NCI-H2196 treated with DMSO at 0.1 percent for 48 hours (cell line): Measurements from ENCODE around the gene SLC30A3.

ENCODE experiments used
- DNase-seq: peaks from one replicate; lab custom pipeline; 2025; ENCODE audit not compliant: unreplicated experiment; lab: John Stamatoyannopoulos, UW

The SLC30A3 gene

DNA sequence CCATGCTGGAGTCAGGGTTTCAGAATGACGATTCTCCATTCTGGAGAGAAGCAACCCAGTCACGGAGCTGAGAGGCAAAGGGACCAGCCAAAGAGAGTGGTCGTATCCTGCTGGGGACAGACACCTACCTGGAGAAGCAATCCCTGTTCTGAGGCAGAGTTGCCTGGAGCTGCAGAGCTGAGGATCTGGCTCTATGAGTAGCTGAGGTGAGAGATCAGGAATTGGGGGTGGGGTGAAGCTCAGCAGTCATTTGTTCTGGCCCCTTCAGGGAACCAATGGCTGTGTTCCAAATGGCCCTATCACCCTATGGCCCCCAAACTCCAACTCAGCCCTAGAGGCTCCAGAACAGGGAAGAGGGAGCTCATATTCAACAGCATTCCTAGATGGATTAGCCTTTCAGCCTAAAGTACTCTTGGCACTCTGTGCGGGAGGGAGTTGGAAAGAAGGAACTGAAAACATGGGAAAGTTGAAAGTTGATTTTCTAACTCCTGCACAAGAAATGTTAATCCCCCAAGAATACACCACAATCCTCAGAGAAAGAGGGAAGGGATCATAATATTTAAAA, 54.3 kb downstream of the SLC30A3 start:
- no peak for DNase-seq

- DNase-seq: no peak
These were observed 56.5 kb downstream of the SLC30A3 start for GRCh38 chr2:27206346-27206745.

DNA sequence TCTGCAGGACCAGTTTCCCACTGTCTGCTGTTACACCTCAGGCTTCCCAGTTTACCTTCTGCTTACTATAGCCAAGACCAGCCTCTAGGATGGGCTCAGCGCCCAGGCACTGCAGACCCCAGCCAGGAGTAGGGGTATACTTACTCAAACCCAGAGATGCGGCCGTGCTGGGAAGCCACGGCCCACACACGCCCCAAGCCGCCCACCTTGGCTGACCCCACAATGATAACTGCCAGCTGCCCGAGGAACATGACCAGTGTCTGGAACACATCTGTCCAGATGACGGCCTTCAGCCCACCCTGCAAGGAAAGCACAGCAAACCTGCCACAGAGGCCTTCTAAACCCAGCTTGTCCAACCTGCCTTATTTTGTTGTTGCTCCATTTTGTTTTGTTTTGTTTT, 57.6 kb downstream of the SLC30A3 start:
- no peak for DNase-seq

GRCh38 chr2:27204566-27204965, 58.3 kb downstream of the SLC30A3 start:
- DNase-seq: no peak

DNA sequence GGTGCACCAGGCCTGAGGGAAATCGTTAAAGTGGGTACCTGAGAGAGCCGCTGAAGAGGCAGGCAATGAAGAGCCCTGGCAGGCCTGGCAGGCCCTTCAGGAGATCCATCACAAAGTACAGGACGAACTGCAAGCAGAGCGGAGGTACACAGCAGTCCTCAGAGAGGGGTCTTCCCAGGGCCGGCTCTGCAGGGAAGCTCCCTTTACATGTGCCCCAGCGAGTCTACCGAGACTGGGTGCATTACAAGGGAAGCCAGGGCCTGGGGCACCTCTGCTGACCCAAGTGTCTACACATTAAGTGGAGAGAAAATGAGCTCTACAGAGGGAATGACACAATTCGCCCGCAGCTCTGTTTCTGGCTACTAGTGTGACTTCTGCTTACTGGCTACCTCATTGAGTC, 59.1 kb downstream of the SLC30A3 start:
- no peak for DNase-seq
